Left ventricle myocardium inferior (tissue), 1 donor: ENCODE measurements around the gene LRRC7. TPM values are rescaled to one million over a fixed set of nuclear protein-coding genes. Genes with fewer than 3 reads are reported as not detected.
A peak's percentile ranks its signal among the peaks of the same experiment; 100 is the strongest.

Source experiments
- DNase-seq: peaks from one replicate; pipeline ENCODE4 v3.0.0-alpha.2; 2020
- H3K27ac ChIP-seq: fragments of 200-600 bp; replicated peaks from 2 replicates; pipeline ENCODE4 v1.8.0; 2021
- H3K27me3 ChIP-seq: fragments of 200-600 bp; 2 replicates; pipeline ENCODE4 v1.8.0; 2021; ENCODE audit warnings: low read depth
- H3K36me3 ChIP-seq: fragments of 200-600 bp; 2 replicates; pipeline ENCODE4 v1.8.0; 2021
- H3K4me1 ChIP-seq: fragments of 200-600 bp; 2 replicates; pipeline ENCODE4 v1.8.0; 2021
- H3K4me3 ChIP-seq: fragments of 200-600 bp; 2 replicates; pipeline ENCODE4 v1.8.0; 2021; ENCODE audit warnings: mild to moderate bottlenecking, moderate library complexity
- H3K9me3 ChIP-seq: fragments of 200-600 bp; replicated peaks from 2 replicates; pipeline ENCODE4 v1.8.0; 2021
- CTCF ChIP-seq: fragments of 200-600 bp; IDR thresholded peaks from 2 replicates; pipeline ENCODE4 v1.8.0; 2021; ENCODE audit warnings: antibody characterized with exemption, mild to moderate bottlenecking, borderline replicate concordance
- intact Hi-C: fragments of 100-400 bp; cut with micrococcal nuclease; formaldehyde crosslinking; loops from one replicate; pipeline ENCODE4 v1.11.0; 2022
- total RNA-seq: library from RNA; stranded (reverse); fragmentation: NEBNext Ultra II Directional; extraction: Animal tissue kit (Norgen Biotek cat#: 25700); gene quantifications from one replicate; pipeline ENCODE4 v1.2.1, GENCODE V29; 2021
- donor health status: DM: no; HTN: yes; CAD: no; lungs with severe emphysema.

LRRC7 gene
- total RNA-seq, 1 donor from 2014 or later: 0.44 TPM

GRCh38 chr1:69569576-69570328 lies 2.0 kb downstream of the LRRC7 start:
- DNase-seq: no peak
- Histone ChIP-seq H3K4me3 (peak overlapping the region; percentile 70), H3K9me3 (no peaks in the 10 kb centered on the region), H3K36me3 (no peaks in the 10 kb centered on the region), H3K27ac (no peak overlapping the region), H3K4me1 (peaks cover 25% of the 10 kb centered on the region), H3K27me3 (peaks cover 62% of the 10 kb centered on the region)
- intact Hi-C loops: no loop called here
- no peak for TF ChIP-seq CTCF

GRCh38 chr1:69570356-69570755 lies 2.6 kb downstream of the LRRC7 start:
- H3K27me3 ChIP-seq: peaks cover 56% of the 10 kb centered on the region
- H3K9me3 ChIP-seq: no peaks in the 10 kb centered on the region
- H3K27ac ChIP-seq: no peak overlapping the region
- no peak for TF ChIP-seq CTCF
- no peak for DNase-seq
- intact Hi-C loops: no loop called here
- H3K4me1 ChIP-seq: peaks cover 25% of the 10 kb centered on the region
- H3K36me3 ChIP-seq: no peaks in the 10 kb centered on the region
- H3K4me3 ChIP-seq: peak overlapping the region; percentile 70

GRCh38 chr1:69572921-69573320 lies 5.2 kb downstream of the LRRC7 start:
- no peak overlapping the region for H3K27ac ChIP-seq
- intact Hi-C loops: no loop called here
- peaks cover 8% of the 10 kb centered on the region for H3K9me3 ChIP-seq
- TF ChIP-seq CTCF: no peak
- no peaks in the 10 kb centered on the region for H3K36me3 ChIP-seq
- no peak overlapping the region for H3K4me3 ChIP-seq
- peaks cover 35% of the 10 kb centered on the region for H3K27me3 ChIP-seq
- no peak for DNase-seq
- peaks cover 16% of the 10 kb centered on the region for H3K4me1 ChIP-seq

GRCh38 chr1:69573911-69574310 lies 6.2 kb downstream of the LRRC7 start:
- intact Hi-C loops: no loop called here

GRCh38 chr1:69585666-69586065 lies 17.9 kb downstream of the LRRC7 start:
- no peaks in the 10 kb centered on the region for H3K36me3 ChIP-seq
- TF ChIP-seq CTCF: no peak
- DNase-seq: no peak
- intact Hi-C loops: no loop called here
- H3K9me3 ChIP-seq: no peaks in the 10 kb centered on the region
- H3K27me3 ChIP-seq: no peaks in the 10 kb centered on the region
- H3K27ac ChIP-seq: no peak overlapping the region
- H3K4me1 ChIP-seq: no peaks in the 10 kb centered on the region
- no peak overlapping the region for H3K4me3 ChIP-seq

More at GRCh38 chr1:69573911-69574310, 6.2 kb downstream of the LRRC7 start:
- TF ChIP-seq CTCF: no peak
- Histone ChIP-seq H3K9me3 (peaks cover 8% of the 10 kb centered on the region), H3K36me3 (no peaks in the 10 kb centered on the region), H3K27ac (no peak overlapping the region), H3K4me3 (no peak overlapping the region), H3K4me1 (peaks cover 6% of the 10 kb centered on the region), H3K27me3 (peaks cover 25% of the 10 kb centered on the region)
- DNase-seq: no peak
